Endothelial cell of umbilical vein (primary cell): Measurements from ENCODE around the gene NPB. TPM values are rescaled to one million over a fixed set of nuclear protein-coding genes. Genes with fewer than 3 reads are reported as not detected.

ENCODE experiments used
- BruUV-seq: library from RNA; stranded (reverse); fragments of 400-500 nt; replicated peaks from 2 replicates; lab custom pipeline; 2021; lab: Mats Ljungman, UMichigan
- CTCF ChIA-PET: fragments of 300-600, 350-600 bp; sonication (Branson Sonifier 250); formaldehyde crosslinking; loops from one replicate; lab custom pipeline; 2021; ENCODE audit warnings: antibody characterized with exemption, inconsistent platforms; lab: Charles Lee
- POLR2A ChIA-PET: fragments of 300-600, 350-600 bp; sonication (Branson Sonifier 250); formaldehyde crosslinking; loops from one replicate; lab custom pipeline; 2021; ENCODE audit warnings: antibody characterized with exemption, inconsistent platforms; lab: Charles Lee
- DNase-seq: peaks from one replicate; pipeline ENCODE4 v3.0.0-alpha.2; 2011; ENCODE audit warnings: low read depth, low spot score
- FAIRE-seq: peaks from 2 replicates; lab custom pipeline; 2011; peaks lifted over from hg19 to GRCh38; lab: Jason Lieb, UNC
- H2AFZ ChIP-seq: 2 replicates; pipeline ENCODE4 v1.6.0; 2012; ENCODE audit warnings: low read depth, low read length, control low read depth, inconsistent platforms
- H3K27ac ChIP-seq: 2 replicates; pipeline ENCODE4 v1.5.1; 2011; ENCODE audit warnings: low read depth, mild to moderate bottlenecking, control low read depth, low read length, moderate library complexity; ENCODE audit not compliant: insufficient read depth
- H3K27me3 ChIP-seq, 2 experiments: 2 replicates each; pipeline versions ENCODE4 v1.6.0 to v1.6.1; 2011; ENCODE audit warnings: low read length in 2 of 2, mixed read lengths in 1 of 2; ENCODE audit not compliant: control insufficient read depth in 2 of 2, insufficient read depth in 2 of 2
- H3K36me3 ChIP-seq, 2 experiments: 2 replicates in 1 of 2; 3 replicates in 1 of 2; pipeline ENCODE4 v1.5.1; 2011; ENCODE audit warnings: low read length in 2 of 2, mild to moderate bottlenecking in 1 of 2, moderate library complexity in 1 of 2; ENCODE audit not compliant: control insufficient read depth in 2 of 2, insufficient read depth in 2 of 2; ENCODE audit errors: extremely low read depth in 1 of 2
- H3K4me1 ChIP-seq: 3 replicates; pipeline ENCODE4 v1.5.1; 2011; ENCODE audit warnings: mild to moderate bottlenecking, low read length; ENCODE audit not compliant: control insufficient read depth, insufficient read depth; ENCODE audit errors: extremely low read depth
- H3K4me2 ChIP-seq: 2 replicates; pipeline ENCODE4 v1.6.1; 2011; ENCODE audit warnings: low read length, control low read depth, mixed read lengths; ENCODE audit not compliant: insufficient read depth
- H3K4me3 ChIP-seq, 3 experiments: fragments of 200-600 bp in 1 of 3; sonication (generic), shearing (Covaris generic) in 1 of 3; replicated peaks in 1 of 3; 2 replicates each; pipeline ENCODE4 v1.5.1; 2011 to 2016; ENCODE audit warnings: control low read depth in 3 of 3, low read length in 3 of 3, mild to moderate bottlenecking in 2 of 3, inconsistent platforms in 1 of 3, low read depth in 1 of 3, moderate library complexity in 1 of 3; ENCODE audit not compliant: insufficient read depth in 1 of 3
- H3K79me2 ChIP-seq: 2 replicates; pipeline ENCODE4 v1.6.0; 2012; ENCODE audit warnings: low read length, inconsistent platforms; ENCODE audit not compliant: control insufficient read depth, insufficient read depth
- H3K9ac ChIP-seq: replicated peaks from 2 replicates; pipeline ENCODE3; 2011; ENCODE audit warnings: low read length, control low read depth; ENCODE audit not compliant: insufficient read depth; ENCODE audit errors: extremely low read depth
- H3K9me1 ChIP-seq: replicated peaks from 3 replicates; pipeline ENCODE4 v1.6.0; 2011; ENCODE audit warnings: mild to moderate bottlenecking, low read length; ENCODE audit not compliant: control insufficient read depth, insufficient read depth; ENCODE audit errors: extremely low read depth
- H3K9me3 ChIP-seq: replicated peaks from 2 replicates; pipeline ENCODE4 v1.5.1; 2012; ENCODE audit warnings: low read length, inconsistent platforms; ENCODE audit not compliant: control insufficient read depth, insufficient read depth
- H4K20me1 ChIP-seq: replicated peaks from 2 replicates; pipeline ENCODE3; 2011; ENCODE audit warnings: mild to moderate bottlenecking, low read length; ENCODE audit not compliant: control insufficient read depth, insufficient read depth; ENCODE audit errors: extremely low read depth
- EZH2 ChIP-seq: IDR thresholded peaks from 2 replicates; pipeline ENCODE4 v1.6.1; 2012; ENCODE audit warnings: borderline replicate concordance, low read depth, mild to moderate bottlenecking, moderate library complexity, low read length, inconsistent platforms; ENCODE audit not compliant: severe bottlenecking
- FOS ChIP-seq: IDR thresholded peaks from 2 replicates; pipeline ENCODE4 v1.6.1; 2011; ENCODE audit warnings: mild to moderate bottlenecking, low read length, moderate library complexity, borderline replicate concordance; ENCODE audit not compliant: insufficient read depth
- GATA2 ChIP-seq: IDR thresholded peaks from 2 replicates; pipeline ENCODE4 v1.7.0; 2011; ENCODE audit warnings: low read depth, mild to moderate bottlenecking, moderate library complexity, mixed read lengths, low read length; ENCODE audit not compliant: insufficient read length, insufficient read depth
- JUN ChIP-seq: IDR thresholded peaks from 2 replicates; pipeline ENCODE4 v1.6.1; 2011; ENCODE audit warnings: borderline replicate concordance, low read depth; ENCODE audit not compliant: insufficient read length, insufficient read depth
- MYC ChIP-seq: IDR thresholded peaks from one replicate; pipeline ENCODE4 v1.6.1; 2011; ENCODE audit warnings: mild to moderate bottlenecking, low read depth, low read length
- POLR2A ChIP-seq: IDR thresholded peaks from 2 replicates; pipeline ENCODE4 v1.6.1; 2012; ENCODE audit warnings: low read depth, mild to moderate bottlenecking, control low read depth, low read length
- POLR2AphosphoS5 ChIP-seq: IDR thresholded peaks from 2 replicates; pipeline ENCODE4 v1.6.1; 2012; ENCODE audit warnings: low read depth, mild to moderate bottlenecking, control low read depth, low read length, moderate library complexity; ENCODE audit not compliant: insufficient read depth
- dilution Hi-C: fragments of 300-500 bp; cut with MboI; formaldehyde crosslinking; loops from one replicate; pipeline ENCODE4 v1.15.0; 2019; ENCODE audit warnings: low sequenced_read_pairs; ENCODE audit not compliant: extremely low pct_ligation_motif_present
- intact Hi-C: fragments of 100-400 bp; cut with micrococcal nuclease; formaldehyde crosslinking; loops from one replicate; pipeline ENCODE4 v1.10.0; 2022
- polyA plus RNA-seq, 4 experiments: library from polyadenylated mRNA; depleted of rRNA in 3 of 4; stranded (reverse) in 3 of 4; unstranded in 1 of 4; fragments of >200 nt; gene quantifications; 2 replicates each; pipeline versions ENCODE4 v1.2.1 to v1.2.3, GENCODE V29; 2011 to 2012; ENCODE audit warnings: missing spikeins in 1 of 4
- total RNA-seq: library from RNA; stranded (reverse); gene quantifications from 2 replicates; pipeline ENCODE4 v1.2.3, GENCODE V29; 2021
- TF ChIP-seq, protein P1 (sequence below): IDR thresholded peaks from 2 replicates; pipeline ENCODE4 v1.6.1; 2011; ENCODE audit not compliant: insufficient read depth, insufficient read length
- TF ChIP-seq, protein P2 (sequence below), 2 donors: IDR thresholded peaks; 1 replicate in 1 of 2; 2 replicates in 1 of 2; pipeline ENCODE4 v1.5.1; 2011; ENCODE audit warnings: low read length in 2 of 2, mild to moderate bottlenecking in 2 of 2, moderate library complexity in 2 of 2, control low read depth in 1 of 2, inconsistent platforms in 1 of 2, low read depth in 1 of 2; ENCODE audit not compliant: insufficient read depth in 1 of 2; ENCODE audit errors: extremely low read depth in 1 of 2

The NPB gene
- total and polyA plus RNA-seq, 2 donors (not counting 3 experiments of a cell fraction or from before 2014, with no cell fraction given): 0.33 to 0.42 TPM

- Histone ChIP-seq H3K4me3 (no peak overlapping the region), H3K9ac (no peak overlapping the region), H3K79me2 (peaks cover 20% of the 10 kb centered on the region), H3K27ac (no peak overlapping the region), H3K36me3 (peaks cover 6 to 16% of the 10 kb centered on the region in 2 experiments), H4K20me1 (no peaks in the 10 kb centered on the region), H3K9me1 (no peaks in the 10 kb centered on the region), H3K9me3 (no peaks in the 10 kb centered on the region), H3K4me2 (no peak overlapping the region), H3K27me3 (no peaks in the 10 kb centered on the region), H3K4me1 (peaks cover 8% of the 10 kb centered on the region), H2AFZ (no peak overlapping the region)
- POLR2A ChIA-PET: no interaction called here
- DNase-seq (no peak), FAIRE-seq (no peak)
- intact Hi-C loops (no loop called here), dilution Hi-C loops (no loop called here)
- no TSS peak for BruUV-seq
- TF ChIP-seq POLR2A (no peak), MYC (no peak), EZH2 (no peak), FOS (no peak), GATA2 (no peak), JUN (no peak), POLR2AphosphoS5 (no peak)
- TF ChIP-seq, protein P1, sequence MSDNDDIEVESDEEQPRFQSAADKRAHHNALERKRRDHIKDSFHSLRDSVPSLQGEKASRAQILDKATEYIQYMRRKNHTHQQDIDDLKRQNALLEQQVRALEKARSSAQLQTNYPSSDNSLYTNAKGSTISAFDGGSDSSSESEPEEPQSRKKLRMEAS: no peak
- TF ChIP-seq, protein P2, sequence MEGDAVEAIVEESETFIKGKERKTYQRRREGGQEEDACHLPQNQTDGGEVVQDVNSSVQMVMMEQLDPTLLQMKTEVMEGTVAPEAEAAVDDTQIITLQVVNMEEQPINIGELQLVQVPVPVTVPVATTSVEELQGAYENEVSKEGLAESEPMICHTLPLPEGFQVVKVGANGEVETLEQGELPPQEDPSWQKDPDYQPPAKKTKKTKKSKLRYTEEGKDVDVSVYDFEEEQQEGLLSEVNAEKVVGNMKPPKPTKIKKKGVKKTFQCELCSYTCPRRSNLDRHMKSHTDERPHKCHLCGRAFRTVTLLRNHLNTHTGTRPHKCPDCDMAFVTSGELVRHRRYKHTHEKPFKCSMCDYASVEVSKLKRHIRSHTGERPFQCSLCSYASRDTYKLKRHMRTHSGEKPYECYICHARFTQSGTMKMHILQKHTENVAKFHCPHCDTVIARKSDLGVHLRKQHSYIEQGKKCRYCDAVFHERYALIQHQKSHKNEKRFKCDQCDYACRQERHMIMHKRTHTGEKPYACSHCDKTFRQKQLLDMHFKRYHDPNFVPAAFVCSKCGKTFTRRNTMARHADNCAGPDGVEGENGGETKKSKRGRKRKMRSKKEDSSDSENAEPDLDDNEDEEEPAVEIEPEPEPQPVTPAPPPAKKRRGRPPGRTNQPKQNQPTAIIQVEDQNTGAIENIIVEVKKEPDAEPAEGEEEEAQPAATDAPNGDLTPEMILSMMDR (IDR thresholded peaks at IDR 0.05; ENCODE audit: extremely low read depth in 1 of 2, insufficient read depth in 1 of 2, low read depth in 1 of 2, low read length in 2 of 2): no peak
- CTCF ChIA-PET: no interaction called here
These were observed 37.9 kb upstream of the NPB start for GRCh38 chr17:81863833-81864768.
